ENCODE results near the gene PIGT.

DNA sequence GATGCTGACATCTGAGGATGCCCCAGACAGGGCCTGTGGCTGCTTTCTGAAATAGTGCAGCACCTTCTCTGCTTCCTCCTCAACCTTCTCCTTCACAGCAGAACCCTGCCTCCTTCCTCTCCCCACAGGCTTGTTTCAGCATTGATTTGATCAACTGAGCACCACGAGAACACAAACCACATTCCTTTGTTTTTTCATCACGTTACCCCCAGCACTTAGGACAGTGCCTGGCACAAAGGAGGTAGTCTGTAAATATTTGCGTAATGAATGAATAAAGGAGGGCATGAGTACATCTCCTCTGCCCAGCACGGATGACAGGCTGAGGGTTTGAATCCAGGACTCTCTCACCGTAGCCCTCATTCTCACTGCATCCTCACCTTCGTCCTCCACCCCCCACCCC is 32.3 kb downstream of the PIGT start:
- TF ChIP-seq EP300 (IDR thresholded peaks at IDR 0.05) (no peak), POLR2A (IDR thresholded peaks at IDR 0.05) (no peak), POLR2AphosphoS5 (IDR thresholded peaks at IDR 0.05) (no peak)
- TF ChIP-seq, protein P1, sequence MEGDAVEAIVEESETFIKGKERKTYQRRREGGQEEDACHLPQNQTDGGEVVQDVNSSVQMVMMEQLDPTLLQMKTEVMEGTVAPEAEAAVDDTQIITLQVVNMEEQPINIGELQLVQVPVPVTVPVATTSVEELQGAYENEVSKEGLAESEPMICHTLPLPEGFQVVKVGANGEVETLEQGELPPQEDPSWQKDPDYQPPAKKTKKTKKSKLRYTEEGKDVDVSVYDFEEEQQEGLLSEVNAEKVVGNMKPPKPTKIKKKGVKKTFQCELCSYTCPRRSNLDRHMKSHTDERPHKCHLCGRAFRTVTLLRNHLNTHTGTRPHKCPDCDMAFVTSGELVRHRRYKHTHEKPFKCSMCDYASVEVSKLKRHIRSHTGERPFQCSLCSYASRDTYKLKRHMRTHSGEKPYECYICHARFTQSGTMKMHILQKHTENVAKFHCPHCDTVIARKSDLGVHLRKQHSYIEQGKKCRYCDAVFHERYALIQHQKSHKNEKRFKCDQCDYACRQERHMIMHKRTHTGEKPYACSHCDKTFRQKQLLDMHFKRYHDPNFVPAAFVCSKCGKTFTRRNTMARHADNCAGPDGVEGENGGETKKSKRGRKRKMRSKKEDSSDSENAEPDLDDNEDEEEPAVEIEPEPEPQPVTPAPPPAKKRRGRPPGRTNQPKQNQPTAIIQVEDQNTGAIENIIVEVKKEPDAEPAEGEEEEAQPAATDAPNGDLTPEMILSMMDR (IDR thresholded peaks at IDR 0.05), result no peak
